HEK293 (cell line): ENCODE results near the gene GLYATL2.

Experiments used
- CTCF ChIA-PET: fragments of 350-600 bp; formaldehyde crosslinking; extraction: SDS; loops from one replicate; lab custom pipeline; 2021; ENCODE audit warnings: antibody characterized with exemption; lab: Yijun Ruan, JAX
- POLR2A ChIA-PET: fragments of 300-600 bp; formaldehyde crosslinking; extraction: SDS; loops from one replicate; lab custom pipeline; 2020; ENCODE audit warnings: antibody characterized with exemption, inconsistent platforms; lab: Yijun Ruan, JAX
- H3K27ac ChIP-seq: fragments of 200-500 bp; sonication (Bioruptor generic); 2 replicates; pipeline ENCODE4 v1.5.1; 2014; ENCODE audit warnings: low read depth, low read length, control low read depth, inconsistent platforms; ENCODE audit errors: extremely low read depth
- H3K36me3 ChIP-seq, 2 experiments: fragments of 200-500 bp in 1 of 2; sonication (Bioruptor generic) in 1 of 2; 1 replicate in 1 of 2; 2 replicates in 1 of 2; pipeline ENCODE4 v1.5.1; 2014 to 2017; ENCODE audit warnings: inconsistent platforms in 2 of 2, low read length in 2 of 2; ENCODE audit not compliant: control insufficient read depth in 2 of 2, insufficient read depth in 1 of 2
- H3K4me1 ChIP-seq: fragments of 200-500 bp; sonication (Bioruptor generic); 2 replicates; pipeline ENCODE4 v1.5.1; 2014; ENCODE audit warnings: mild to moderate bottlenecking, low read length, inconsistent platforms; ENCODE audit not compliant: control insufficient read depth, insufficient read depth
- H3K4me3 ChIP-seq: 2 replicates; pipeline ENCODE4 v1.5.1; 2011; ENCODE audit warnings: low read depth, mild to moderate bottlenecking, control low read depth, low read length, moderate library complexity
- H3K9me3 ChIP-seq: fragments of 200-500 bp; sonication (Bioruptor generic); 2 replicates; pipeline ENCODE4 v1.5.1; 2014; ENCODE audit warnings: low read depth, low read length, inconsistent platforms; ENCODE audit not compliant: control insufficient read depth, insufficient read depth
- HOXD13 ChIP-seq: sonication (generic); formaldehyde crosslinking; IDR thresholded peaks from 2 replicates; pipeline ENCODE4 v1.8.0; 2022; ENCODE audit warnings: missing genetic modification reagents, borderline replicate concordance
- KLF1 ChIP-seq: fragments of 450-650 bp; formaldehyde crosslinking; IDR thresholded peaks from 2 replicates; pipeline ENCODE4 v1.5.1; 2016; ENCODE audit warnings: missing biosample characterization, missing genetic modification characterization
- SETDB1 ChIP-seq: IDR thresholded peaks from one replicate; pipeline ENCODE4 v1.6.1; 2017; ENCODE audit warnings: mild to moderate bottlenecking, low read length, moderate library complexity, mixed read lengths; ENCODE audit not compliant: insufficient read length
- TRIM28 ChIP-seq: IDR thresholded peaks from 2 replicates; pipeline ENCODE4 v1.6.1; 2011; ENCODE audit warnings: low read length, control low read depth, borderline replicate concordance
- ZIC2 ChIP-seq: fragments of 450-650 bp; formaldehyde crosslinking; IDR thresholded peaks from 2 replicates; pipeline ENCODE4 v1.5.1; 2016; ENCODE audit warnings: missing biosample characterization, missing genetic modification characterization
- ZNF132 ChIP-seq: fragments of 450-650 bp; formaldehyde crosslinking; IDR thresholded peaks from 2 replicates; pipeline ENCODE4 v1.5.1; 2017; ENCODE audit warnings: missing biosample characterization, missing genetic modification characterization, borderline replicate concordance
- ZNF19 ChIP-seq: fragments of 450-650 bp; formaldehyde crosslinking; IDR thresholded peaks from 2 replicates; pipeline ENCODE4; 2016; ENCODE audit warnings: missing biosample characterization, missing genetic modification characterization, low read depth
- ZNF302 ChIP-seq: fragments of 450-650 bp; formaldehyde crosslinking; IDR thresholded peaks from 2 replicates; pipeline ENCODE4 v1.5.1; 2016; ENCODE audit warnings: missing biosample characterization, missing genetic modification characterization, low read depth
- ZNF561 ChIP-seq: fragments of 450-650 bp; IDR thresholded peaks from 2 replicates; pipeline ENCODE4 v1.5.1; 2018; ENCODE audit warnings: missing biosample characterization, missing genetic modification characterization, borderline replicate concordance
- ZNF76 ChIP-seq: fragments of 450-650 bp; formaldehyde crosslinking; IDR thresholded peaks from 2 replicates; pipeline ENCODE4; 2016; ENCODE audit warnings: low read depth, missing biosample characterization, missing genetic modification characterization, borderline replicate concordance
- ZNF843 ChIP-seq: fragments of 450-650 bp; formaldehyde crosslinking; IDR thresholded peaks from 2 replicates; pipeline ENCODE4 v1.5.1; 2016; ENCODE audit warnings: missing biosample characterization, missing genetic modification characterization
- ZSCAN16 ChIP-seq: fragments of 450-650 bp; formaldehyde crosslinking; IDR thresholded peaks from 2 replicates; pipeline ENCODE4 v1.5.1; 2016; ENCODE audit warnings: missing biosample characterization, missing genetic modification characterization
- ZXDB ChIP-seq: fragments of 450-650 bp; formaldehyde crosslinking; IDR thresholded peaks from 2 replicates; pipeline ENCODE4 v1.5.1; 2016; ENCODE audit warnings: missing biosample characterization, missing genetic modification characterization
- TF ChIP-seq, protein P1 (sequence below): fragments of 450-650 bp; formaldehyde crosslinking; IDR thresholded peaks from 2 replicates; pipeline ENCODE4 v1.5.1; 2017; ENCODE audit warnings: missing biosample characterization, mild to moderate bottlenecking, missing genetic modification characterization, moderate library complexity
- TF ChIP-seq, protein P2 (sequence below): fragments of 450-650 bp; formaldehyde crosslinking; IDR thresholded peaks from 2 replicates; pipeline ENCODE4 v1.5.1; 2017; ENCODE audit warnings: missing biosample characterization, missing genetic modification characterization
- TF ChIP-seq, protein P3 (sequence below): fragments of 450-650 bp; formaldehyde crosslinking; IDR thresholded peaks from 2 replicates; pipeline ENCODE4 v1.5.1; 2016; ENCODE audit warnings: missing biosample characterization, missing genetic modification characterization

GLYATL2 gene

DNA sequence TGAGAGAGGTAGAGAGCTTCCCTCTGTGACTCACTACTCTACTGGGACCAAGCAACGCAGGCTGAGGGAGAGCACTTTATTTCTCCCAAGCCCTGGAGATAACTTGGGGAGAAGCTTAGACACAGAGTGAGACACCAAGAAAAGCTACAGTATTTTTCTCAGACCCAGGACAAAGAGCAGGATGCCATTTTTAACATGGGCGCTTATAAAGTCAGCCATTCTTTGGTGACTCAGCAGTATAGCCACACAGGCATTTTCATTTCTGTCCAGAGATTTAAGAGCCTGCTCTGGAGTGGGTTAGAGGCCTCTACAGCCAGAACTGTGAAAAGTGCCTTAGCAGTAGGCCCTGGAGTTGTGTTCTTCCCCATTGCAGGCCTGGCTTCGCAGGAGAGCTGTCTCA lies 57.8 kb downstream of the GLYATL2 start:
- Histone ChIP-seq H3K4me1 (no peaks in the 10 kb centered on the region), H3K4me3 (no peak overlapping the region), H3K36me3 (no peaks in the 10 kb centered on the region), H3K9me3 (no peaks in the 10 kb centered on the region), H3K27ac (no peak overlapping the region)
- TF ChIP-seq TRIM28 (no peak), ZSCAN16 (no peak)
- TF ChIP-seq, protein P1, sequence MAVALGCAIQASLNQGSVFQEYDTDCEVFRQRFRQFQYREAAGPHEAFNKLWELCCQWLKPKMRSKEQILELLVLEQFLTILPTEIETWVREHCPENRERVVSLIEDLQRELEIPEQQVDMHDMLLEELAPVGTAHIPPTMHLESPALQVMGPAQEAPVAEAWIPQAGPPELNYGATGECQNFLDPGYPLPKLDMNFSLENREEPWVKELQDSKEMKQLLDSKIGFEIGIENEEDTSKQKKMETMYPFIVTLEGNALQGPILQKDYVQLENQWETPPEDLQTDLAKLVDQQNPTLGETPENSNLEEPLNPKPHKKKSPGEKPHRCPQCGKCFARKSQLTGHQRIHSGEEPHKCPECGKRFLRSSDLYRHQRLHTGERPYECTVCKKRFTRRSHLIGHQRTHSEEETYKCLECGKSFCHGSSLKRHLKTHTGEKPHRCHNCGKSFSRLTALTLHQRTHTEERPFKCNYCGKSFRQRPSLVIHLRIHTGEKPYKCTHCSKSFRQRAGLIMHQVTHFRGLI (tag by site-specific recombination), result no peak
- ChIA-PET POLR2A (interaction anchor here (0.6 kb wide), 1 partner anchor 416 kb away, joined by 4 read pairs; no protein-coding TSS in a partner anchor), CTCF (interaction anchor here (0.5 to 1.0 kb wide), 2 partner anchors 132 to 210 kb away, joined by 3 read pairs; no protein-coding TSS in a partner anchor)

DNA sequence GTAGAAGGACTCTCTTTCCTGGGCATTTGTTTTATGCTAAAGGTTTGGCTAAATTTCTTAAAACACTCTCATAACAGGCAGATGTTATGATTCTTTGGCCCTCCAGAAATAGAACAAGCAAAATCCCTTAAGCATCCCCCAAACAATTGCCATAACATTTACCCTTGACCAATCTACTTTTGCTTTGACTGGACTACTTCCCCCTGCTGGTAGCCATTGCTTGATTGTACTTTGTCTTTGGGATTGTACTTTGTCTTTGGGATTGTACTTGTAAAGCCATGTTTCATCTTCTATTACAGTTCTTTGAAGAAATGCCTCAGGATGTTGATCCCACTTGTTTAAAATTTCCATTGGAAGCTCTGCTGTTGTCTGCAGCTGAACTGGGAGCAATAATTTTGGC lies 59.5 kb downstream of the GLYATL2 start:
- no peaks in the 10 kb centered on the region for H3K4me1 ChIP-seq
- H3K36me3 ChIP-seq, result no peaks in the 10 kb centered on the region
- H3K9me3 ChIP-seq, result no peaks in the 10 kb centered on the region
- TF ChIP-seq ZNF76 (tag by site-specific recombination) (no peak), ZNF302 (tag by site-specific recombination) (no peak), HOXD13 (CRISPR knock-in tag) (no peak), SETDB1 (no peak), ZNF561 (tag by site-specific recombination) (no peak), ZNF843 (no peak), KLF1 (no peak), ZIC2 (tag by site-specific recombination) (no peak), ZNF132 (tag by site-specific recombination) (no peak), ZXDB (no peak), ZNF19 (tag by site-specific recombination) (no peak)
- TF ChIP-seq, protein P2, sequence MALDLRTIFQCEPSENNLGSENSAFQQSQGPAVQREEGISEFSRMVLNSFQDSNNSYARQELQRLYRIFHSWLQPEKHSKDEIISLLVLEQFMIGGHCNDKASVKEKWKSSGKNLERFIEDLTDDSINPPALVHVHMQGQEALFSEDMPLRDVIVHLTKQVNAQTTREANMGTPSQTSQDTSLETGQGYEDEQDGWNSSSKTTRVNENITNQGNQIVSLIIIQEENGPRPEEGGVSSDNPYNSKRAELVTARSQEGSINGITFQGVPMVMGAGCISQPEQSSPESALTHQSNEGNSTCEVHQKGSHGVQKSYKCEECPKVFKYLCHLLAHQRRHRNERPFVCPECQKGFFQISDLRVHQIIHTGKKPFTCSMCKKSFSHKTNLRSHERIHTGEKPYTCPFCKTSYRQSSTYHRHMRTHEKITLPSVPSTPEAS (tag by site-specific recombination), result no peak
- TF ChIP-seq, protein P3, sequence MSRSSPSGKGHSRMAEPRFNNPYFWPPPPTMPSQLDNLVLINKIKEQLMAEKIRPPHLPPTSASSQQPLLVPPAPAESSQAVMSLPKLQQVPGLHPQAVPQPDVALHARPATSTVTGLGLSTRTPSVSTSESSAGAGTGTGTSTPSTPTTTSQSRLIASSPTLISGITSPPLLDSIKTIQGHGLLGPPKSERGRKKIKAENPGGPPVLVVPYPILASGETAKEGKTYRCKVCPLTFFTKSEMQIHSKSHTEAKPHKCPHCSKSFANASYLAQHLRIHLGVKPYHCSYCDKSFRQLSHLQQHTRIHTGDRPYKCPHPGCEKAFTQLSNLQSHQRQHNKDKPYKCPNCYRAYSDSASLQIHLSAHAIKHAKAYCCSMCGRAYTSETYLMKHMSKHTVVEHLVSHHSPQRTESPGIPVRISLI (tag by site-specific recombination), result no peak
- ChIA-PET POLR2A (no interaction called here), CTCF (interaction anchor here (0.7 to 1.1 kb wide), 2 partner anchors 12 to 148 kb away, joined by 3 read pairs; no protein-coding TSS in a partner anchor)
- H3K27ac ChIP-seq, result no peak overlapping the region
- no peak overlapping the region for H3K4me3 ChIP-seq
